ENCODE results near the gene PLA2G4B.

GRCh38 chr15:41820791-41821423 is 17.7 kb upstream of the PLA2G4B start:
- TF ChIP-seq ZNF274 (IDR thresholded peaks at IDR 0.05; ENCODE audit: low read depth, low read length) (no peak), SUZ12 (IDR thresholded peaks at IDR 0.05; ENCODE audit: extremely low read depth, insufficient read depth, insufficient read length) (no peak)
